GM23338 (cell line): ENCODE data around the gene RPS15A. TPM values are rescaled to one million over a fixed set of nuclear protein-coding genes. Genes with fewer than 3 reads are reported as not detected.

ENCODE experiments used
- ATAC-seq: fragments of 200-7000 bp; cut with Tn5 transposase; 3 replicates; pipeline ENCODE4 v1.9.1; 2020
- DNase-seq: peaks from one replicate; pipeline ENCODE4 v3.0.0-alpha.2; 2015; ENCODE audit warnings: low spot score
- H2AFZ ChIP-seq: fragments of 200-600 bp; sonication (generic); 2 replicates; pipeline ENCODE4 v1.8.0; 2016; ENCODE audit warnings: antibody characterized with exemption, mild to moderate bottlenecking, moderate library complexity
- H3F3A ChIP-seq: fragments of 200-600 bp; sonication (generic); replicated peaks from 2 replicates; pipeline ENCODE4 v1.8.0; 2017; ENCODE audit warnings: antibody characterized with exemption, mixed run types, low read depth
- H3K27ac ChIP-seq: fragments of 200-600 bp; sonication (generic); 2 replicates; pipeline ENCODE4 v1.6.1; 2016; ENCODE audit warnings: low read depth
- H3K27me3 ChIP-seq: fragments of 200-600 bp; sonication (generic); 2 replicates; pipeline ENCODE4 v1.8.0; 2016; ENCODE audit warnings: mild to moderate bottlenecking, mixed run types, moderate library complexity; ENCODE audit not compliant: insufficient read depth
- H3K36me3 ChIP-seq: fragments of 200-600 bp; sonication (generic); 2 replicates; pipeline ENCODE4 v1.8.0; 2016; ENCODE audit warnings: mild to moderate bottlenecking; ENCODE audit not compliant: insufficient read depth
- H3K4me1 ChIP-seq: fragments of 200-600 bp; sonication (generic); 2 replicates; pipeline ENCODE4 v1.8.0; 2016; ENCODE audit warnings: mild to moderate bottlenecking, moderate library complexity; ENCODE audit not compliant: insufficient read depth
- H3K4me2 ChIP-seq: fragments of 200-600 bp; sonication (generic); 2 replicates; pipeline ENCODE4 v1.7.1; 2017; ENCODE audit warnings: mixed run types
- H3K4me3 ChIP-seq: fragments of 200-600 bp; sonication (generic); 2 replicates; pipeline ENCODE4 v1.6.1; 2016; ENCODE audit warnings: mixed run types
- H3K79me2 ChIP-seq: fragments of 200-600 bp; sonication (generic); replicated peaks from 2 replicates; pipeline ENCODE4 v1.8.0; 2017; ENCODE audit warnings: mild to moderate bottlenecking; ENCODE audit not compliant: insufficient read depth
- H3K9me2 ChIP-seq: fragments of 200-600 bp; sonication (generic); 2 replicates; pipeline ENCODE4 v1.8.0; 2017; ENCODE audit not compliant: insufficient read depth
- H4K20me1 ChIP-seq: fragments of 200-600 bp; sonication (generic); replicated peaks from 2 replicates; pipeline ENCODE4 v1.8.0; 2017; ENCODE audit warnings: mild to moderate bottlenecking; ENCODE audit not compliant: insufficient read depth
- H3K27ac Mint-ChIP-seq: 2 replicates; pipeline ENCODE4 v1.8.0; 2020; ENCODE audit warnings: inconsistent platforms, mild to moderate bottlenecking, moderate library complexity, mixed read lengths
- H3K27me3 Mint-ChIP-seq: 3 replicates; pipeline ENCODE4 v1.8.0; 2022; ENCODE audit warnings: low read depth, mild to moderate bottlenecking, moderate library complexity, mixed read lengths, inconsistent platforms; ENCODE audit not compliant: insufficient read depth, poor library complexity
- H3K36me3 Mint-ChIP-seq: 3 replicates; pipeline ENCODE4 v1.8.0; 2021; ENCODE audit warnings: low read depth, mild to moderate bottlenecking, inconsistent platforms, moderate library complexity, mixed read lengths
- H3K4me1 Mint-ChIP-seq: 3 replicates; pipeline ENCODE4 v1.8.0; 2020; ENCODE audit warnings: mild to moderate bottlenecking, inconsistent platforms, mixed read lengths
- H3K4me3 Mint-ChIP-seq: 3 replicates; pipeline ENCODE4 v1.8.0; 2021; ENCODE audit warnings: moderate library complexity, mild to moderate bottlenecking, inconsistent platforms, mixed read lengths
- H3K9me3 Mint-ChIP-seq: 3 replicates; pipeline ENCODE4 v1.8.0; 2020; ENCODE audit warnings: moderate library complexity, mild to moderate bottlenecking, inconsistent platforms, mixed read lengths
- CREB1 ChIP-seq: fragments of 250-450 bp; sonication (Bioruptor Pico); IDR thresholded peaks from 2 replicates; pipeline ENCODE4 v1.5.0; 2020; ENCODE audit warnings: low read depth, mild to moderate bottlenecking, moderate library complexity
- CTCF ChIP-seq, 2 experiments: fragments of 200-600 bp in 1 of 2; sonication (generic) in 1 of 2; conservative IDR thresholded peaks; 2 replicates each; pipeline versions ENCODE4 v1.5.1 to v1.6.1; 2016 to 2017; ENCODE audit warnings: antibody characterized with exemption in 2 of 2, low read depth in 2 of 2, mild to moderate bottlenecking in 2 of 2, moderate library complexity in 1 of 2
- ETS1 ChIP-seq: IDR thresholded peaks from 2 replicates; pipeline ENCODE4 v1.6.1; 2016; ENCODE audit warnings: antibody characterized with exemption
- EZH2 ChIP-seq: fragments of 200-600 bp; sonication (generic); IDR thresholded peaks from one replicate; pipeline ENCODE4 v1.8.0; 2017; ENCODE audit warnings: antibody characterized with exemption, mild to moderate bottlenecking, low read depth; ENCODE audit not compliant: unreplicated experiment
- EZH2phosphoT487 ChIP-seq: fragments of 200-600 bp; sonication (generic); IDR thresholded peaks from one replicate; pipeline ENCODE4 v1.8.1; 2018; ENCODE audit warnings: antibody characterized with exemption; ENCODE audit not compliant: unreplicated experiment
- JUNB ChIP-seq: IDR thresholded peaks from one replicate; pipeline ENCODE4 v1.6.1; 2016; ENCODE audit warnings: antibody characterized with exemption; ENCODE audit not compliant: unreplicated experiment
- NANOG ChIP-seq: IDR thresholded peaks from 2 replicates; pipeline ENCODE4 v1.6.1; 2016; ENCODE audit warnings: antibody characterized with exemption, borderline replicate concordance
- POLR2AphosphoS5 ChIP-seq: IDR thresholded peaks from 2 replicates; pipeline ENCODE4 v1.6.1; 2016; ENCODE audit warnings: antibody characterized with exemption, low read depth
- REST ChIP-seq: IDR thresholded peaks from one replicate; pipeline ENCODE4 v1.6.1; 2018; ENCODE audit warnings: antibody characterized with exemption; ENCODE audit not compliant: unreplicated experiment
- STAT1 ChIP-seq: IDR thresholded peaks from one replicate; pipeline ENCODE4 v1.6.1; 2016; ENCODE audit warnings: antibody characterized with exemption; ENCODE audit not compliant: unreplicated experiment
- ZNF114 ChIP-seq: fragments of 250-450 bp; sonication (Bioruptor Pico); IDR thresholded peaks from 2 replicates; pipeline ENCODE4 v1.5.0; 2020; ENCODE audit warnings: mild to moderate bottlenecking, moderate library complexity
- ZNF331 ChIP-seq: fragments of 250-450 bp; sonication (Bioruptor Pico); IDR thresholded peaks from 2 replicates; pipeline ENCODE4 v1.5.0; 2020; ENCODE audit warnings: low read depth, mild to moderate bottlenecking, moderate library complexity
- ZNF462 ChIP-seq: fragments of 250-450 bp; sonication (Bioruptor Pico); IDR thresholded peaks from 2 replicates; pipeline ENCODE4 v1.5.0; 2020; ENCODE audit warnings: mild to moderate bottlenecking, moderate library complexity
- polyA plus RNA-seq: library from polyadenylated mRNA; unstranded; fragments of >200 nt; fragmentation: Nextera tagmentation; extraction: Ambion mirVana; gene quantifications from 2 replicates; pipeline ENCODE4 v1.2.1, GENCODE V29; 2016
- total RNA-seq: library from RNA; depleted of rRNA; stranded (reverse); fragments of >200 nt; shearing (Covaris generic); gene quantifications from 2 replicates; pipeline ENCODE4 v1.2.3, GENCODE V29; 2014

Gene RPS15A
- total and polyA plus RNA-seq, 2 experiments from 2014 or later = 2,163 to 2,171 TPM

- H3K4me1 ChIP-seq = no peaks in the 10 kb centered on the region
- H3K27me3 Mint-ChIP-seq = no peaks in the 10 kb centered on the region
- no peaks in the 10 kb centered on the region for H3K9me2 ChIP-seq
- DNase-seq (no peak), ATAC-seq (no peak)
- H3K79me2 ChIP-seq = peaks cover 3% of the 10 kb centered on the region
- no peaks in the 10 kb centered on the region for H3K27me3 ChIP-seq
- no peak overlapping the region for H3K4me3 ChIP-seq
- H4K20me1 ChIP-seq = peaks cover 9% of the 10 kb centered on the region; the same call in 1 of the 2 replicates
- H3K4me2 ChIP-seq = no peak overlapping the region
- no peak overlapping the region for H3K27ac Mint-ChIP-seq
- TF ChIP-seq EZH2phosphoT487 (no peak), STAT1 (no peak), CTCF (conservative IDR thresholded peaks at IDR 0.05; ENCODE audit: low read depth in 2 of 2) (no peak), EZH2 (no peak), POLR2AphosphoS5 (no peak), ZNF114 (CRISPR knock-in tag) (no peak), ETS1 (no peak), JUNB (no peak), ZNF331 (CRISPR knock-in tag) (no peak), ZNF462 (no peak), NANOG (no peak), REST (no peak), CREB1 (no peak)
- 0 out of 2 replicates have a peak, but pooled peaks cover 5% of the 10 kb centered on the region for H3F3A ChIP-seq
- H3K9me3 Mint-ChIP-seq = no peaks in the 10 kb centered on the region
- peaks cover 88% of the 10 kb centered on the region for H3K36me3 ChIP-seq
- H3K4me3 Mint-ChIP-seq = no peak overlapping the region
- no peak overlapping the region for H2AFZ ChIP-seq
- H3K36me3 Mint-ChIP-seq = peaks cover 86% of the 10 kb centered on the region
- H3K4me1 Mint-ChIP-seq = no peaks in the 10 kb centered on the region; the same call in 2 of the 3 replicates
- no peak overlapping the region for H3K27ac ChIP-seq
Observed at GRCh38 chr16:18834864-18835263, 44.7 kb upstream of the RPS15A start.
